Body of pancreas (tissue), 4 donors: ENCODE data around the gene ABHD17A. TPM values are rescaled to one million over a fixed set of nuclear protein-coding genes. Genes with fewer than 3 reads are reported as not detected.

Experiments used
- ATAC-seq: fragments of 150-250 bp; one replicate; pipeline ENCODE4 v1.9.1; 2016
- DNase-seq, 4 donors: peaks; one replicate each; pipeline ENCODE4 v3.0.0-alpha.2; 2019
- H3K27ac ChIP-seq, 4 donors: fragments of 200-600 bp; sonication (generic); 1 replicate in 3 of 4; 2 replicates in 1 of 4; pipeline versions ENCODE4 v1.5.1 to v1.6.1; 2016 to 2019; ENCODE audit warnings: mild to moderate bottlenecking in 1 of 4, mixed read lengths in 1 of 4, moderate library complexity in 1 of 4
- H3K27me3 ChIP-seq, 2 donors: fragments of 200-600 bp; sonication (generic); one replicate each; pipeline ENCODE4 v1.6.0; 2016; ENCODE audit warnings: mild to moderate bottlenecking in 1 of 2
- H3K36me3 ChIP-seq, 2 donors: fragments of 200-600 bp; sonication (generic); replicated peaks in 1 of 2; 2 replicates each; pipeline ENCODE4 v1.5.1; 2016; ENCODE audit warnings: low read depth in 2 of 2; ENCODE audit not compliant: insufficient read depth in 1 of 2
- H3K4me1 ChIP-seq: fragments of 200-600 bp; sonication (generic); one replicate; pipeline ENCODE4 v1.6.0; 2016
- H3K4me3 ChIP-seq, 2 donors: fragments of 200-600 bp; sonication (generic); 1 replicate in 1 of 2; 2 replicates in 1 of 2; pipeline ENCODE4 v1.5.1; 2016 to 2019
- H3K9me3 ChIP-seq, 3 donors: fragments of 200-600 bp; sonication (generic); 1 replicate in 2 of 3; 2 replicates in 1 of 3; pipeline ENCODE4 v1.5.1; 2016
- POLR2A ChIP-seq, 3 donors: fragments of 450-650 bp; IDR thresholded peaks; one replicate each; pipeline ENCODE4 v1.6.1; 2016; ENCODE audit warnings: antibody characterized with exemption in 3 of 3, mild to moderate bottlenecking in 2 of 3
- WGBS, 2 donors: methylation state at CpG; one replicate each; pipeline ENCODE4 v1.1.5; 2017; 5-methylcytosine and 5-hydroxymethylcytosine counted together
- intact Hi-C: fragments of 100-400 bp; cut with DNase I; formaldehyde crosslinking; loops from one replicate; pipeline ENCODE4 v1.15.1; 2023
- total RNA-seq, 2 donors: library from RNA; depleted of rRNA; stranded (reverse); fragments of >200 nt; gene quantifications; one replicate each; pipeline ENCODE4 v1.1.0, GENCODE V29; 2016
- TF ChIP-seq, protein P1 (sequence below), 7 experiments: fragments of 450-650 bp in 4 of 7; fragments of 200-600 bp in 3 of 7; sonication (generic) in 3 of 7; IDR thresholded peaks; one replicate each; pipeline ENCODE4 v1.5.1; 2016 to 2019; ENCODE audit warnings: antibody characterized with exemption in 7 of 7

ABHD17A gene
- total RNA-seq, 2 donors from 2014 or later: 56.8 to 100 TPM

DNA sequence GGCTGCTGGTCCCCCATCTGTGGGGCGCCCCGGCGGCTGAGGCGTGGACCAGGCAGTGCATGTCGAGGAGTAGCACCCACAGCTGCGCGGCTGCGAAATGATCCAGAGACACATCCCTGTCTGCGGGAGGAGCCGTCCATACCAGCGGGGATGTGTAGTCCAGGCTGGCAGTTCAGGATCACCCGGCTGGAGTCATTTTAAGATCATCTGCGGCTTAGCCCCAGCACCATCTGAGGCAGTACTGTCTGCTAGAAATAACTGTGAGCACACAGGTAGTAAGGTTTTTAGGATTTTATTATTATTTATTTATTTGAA is 23.0 kb upstream of the ABHD17A start:
- TF ChIP-seq POLR2A (IDR thresholded peaks at IDR 0.05): no peak
- TF ChIP-seq, protein P1, sequence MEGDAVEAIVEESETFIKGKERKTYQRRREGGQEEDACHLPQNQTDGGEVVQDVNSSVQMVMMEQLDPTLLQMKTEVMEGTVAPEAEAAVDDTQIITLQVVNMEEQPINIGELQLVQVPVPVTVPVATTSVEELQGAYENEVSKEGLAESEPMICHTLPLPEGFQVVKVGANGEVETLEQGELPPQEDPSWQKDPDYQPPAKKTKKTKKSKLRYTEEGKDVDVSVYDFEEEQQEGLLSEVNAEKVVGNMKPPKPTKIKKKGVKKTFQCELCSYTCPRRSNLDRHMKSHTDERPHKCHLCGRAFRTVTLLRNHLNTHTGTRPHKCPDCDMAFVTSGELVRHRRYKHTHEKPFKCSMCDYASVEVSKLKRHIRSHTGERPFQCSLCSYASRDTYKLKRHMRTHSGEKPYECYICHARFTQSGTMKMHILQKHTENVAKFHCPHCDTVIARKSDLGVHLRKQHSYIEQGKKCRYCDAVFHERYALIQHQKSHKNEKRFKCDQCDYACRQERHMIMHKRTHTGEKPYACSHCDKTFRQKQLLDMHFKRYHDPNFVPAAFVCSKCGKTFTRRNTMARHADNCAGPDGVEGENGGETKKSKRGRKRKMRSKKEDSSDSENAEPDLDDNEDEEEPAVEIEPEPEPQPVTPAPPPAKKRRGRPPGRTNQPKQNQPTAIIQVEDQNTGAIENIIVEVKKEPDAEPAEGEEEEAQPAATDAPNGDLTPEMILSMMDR (IDR thresholded peaks at IDR 0.05): no peak
- no peak for ATAC-seq
- peaks cover 65% of the 10 kb centered on the region for H3K4me1 ChIP-seq
- intact Hi-C loops: no loop called here
- H3K4me3 ChIP-seq: no peak overlapping the region
- 42 to 48% methylated on average over 3 to 13 of the region's 13 CpGs for WGBS, 2 donors
- H3K27me3 ChIP-seq: no peaks in the 10 kb centered on the region
- peaks cover 0 to 4% of the 10 kb centered on the region in 2 donors for H3K36me3 ChIP-seq
- H3K9me3 ChIP-seq: no peaks in the 10 kb centered on the region
- peak overlapping the region; percentile 87 to 97 (median 92) for H3K27ac ChIP-seq
- no peak for DNase-seq

DNA sequence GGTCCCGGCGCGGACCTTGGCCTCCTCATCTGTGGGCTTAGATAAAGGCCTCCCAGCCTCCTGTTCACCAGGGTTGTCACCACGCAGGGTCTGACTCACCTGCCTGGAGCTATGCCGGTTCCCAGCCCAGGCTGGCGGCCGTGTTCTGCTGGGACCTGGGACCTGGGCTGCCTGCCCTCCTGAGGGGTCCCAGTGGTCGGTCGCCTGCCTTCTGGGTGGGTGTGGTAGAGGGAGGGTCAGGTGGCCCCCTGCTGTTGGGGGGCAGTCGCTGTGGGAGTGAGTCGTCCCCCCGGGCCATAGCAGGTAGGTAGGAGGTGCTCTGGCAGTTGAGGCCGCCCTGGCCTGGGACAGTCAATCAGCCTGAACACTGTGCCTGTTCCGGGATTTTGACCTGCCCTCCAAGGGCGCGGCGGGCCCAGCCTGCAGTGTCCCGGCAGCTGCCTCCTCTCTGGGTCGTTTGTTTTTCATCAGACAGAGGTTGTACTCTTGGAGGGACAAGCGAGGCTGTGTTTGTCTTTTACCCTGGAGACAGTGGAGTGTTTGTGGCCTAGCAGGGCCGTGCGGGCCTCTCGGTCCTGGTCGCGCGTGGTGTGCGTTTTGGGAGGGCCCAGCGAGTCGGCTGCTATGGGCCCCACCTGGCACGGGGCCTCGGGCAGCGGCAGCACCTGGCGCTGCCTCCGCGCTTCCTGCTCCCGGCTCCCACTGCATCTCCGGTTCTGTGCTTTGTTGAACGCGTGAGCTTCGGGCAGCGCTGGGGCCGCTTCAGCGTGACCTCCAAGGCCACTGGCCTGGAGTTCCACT is 22.5 kb upstream of the ABHD17A start:
- Histone ChIP-seq H3K9me3 (no peaks in the 10 kb centered on the region), H3K27ac (peak overlapping the region; percentile 87 to 97 (median 92)), H3K4me3 (no peak overlapping the region), H3K4me1 (peaks cover 66% of the 10 kb centered on the region), H3K27me3 (no peaks in the 10 kb centered on the region), H3K36me3 (peaks cover 0 to 1% of the 10 kb centered on the region in 2 donors)
- WGBS, 2 donors: 15 to 33% methylated on average over 7 to 40 of the region's 43 CpGs
- ATAC-seq (peak; percentile 33), DNase-seq (peak; percentile 67 to 85 (median 74))
- TF ChIP-seq POLR2A (IDR thresholded peaks at IDR 0.05): peak; percentile 31 to 67 (median 64)
- TF ChIP-seq, protein P1 (IDR thresholded peaks at IDR 0.05): no peak
- intact Hi-C loops: no loop called here

DNA sequence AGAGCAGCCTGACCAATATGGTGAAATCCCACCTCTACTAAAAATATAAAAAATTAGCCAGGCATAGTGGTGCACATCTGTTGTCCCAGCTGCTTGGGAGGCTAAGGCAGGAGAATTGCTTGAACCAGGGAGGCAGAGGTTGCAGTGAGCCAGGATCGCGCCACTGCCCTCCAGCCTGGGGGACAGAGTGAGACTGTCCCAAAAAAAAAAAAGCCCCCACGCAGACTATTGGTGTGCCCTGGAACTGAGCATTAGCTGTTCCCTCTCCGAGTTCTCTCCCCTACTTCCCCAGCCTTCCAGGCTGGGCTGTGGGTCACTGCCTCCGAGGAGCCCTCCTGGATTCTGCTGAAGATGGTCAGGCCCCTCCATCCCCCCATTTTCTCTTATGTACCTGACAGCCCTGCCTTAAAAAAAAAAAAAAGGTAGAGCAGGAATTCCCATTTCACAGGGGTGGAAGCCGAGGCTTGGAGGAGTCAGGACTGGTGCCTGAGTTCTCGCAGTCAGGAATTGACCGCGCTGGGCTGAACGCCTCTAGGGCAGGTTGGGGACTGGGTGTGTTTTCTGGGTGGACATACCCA is 21.8 kb upstream of the ABHD17A start:
- H3K27me3 ChIP-seq: no peaks in the 10 kb centered on the region
- ATAC-seq: no peak
- H3K4me3 ChIP-seq: no peak overlapping the region
- H3K36me3 ChIP-seq: no peaks in the 10 kb centered on the region
- WGBS, 2 donors: 70 to 71% methylated on average over 10 of the region's 10 CpGs
- H3K9me3 ChIP-seq: no peaks in the 10 kb centered on the region
- no peak for DNase-seq
- peak overlapping the region; percentile 87 to 97 (median 92) for H3K27ac ChIP-seq
- TF ChIP-seq, protein P1 (IDR thresholded peaks at IDR 0.05): no peak
- TF ChIP-seq POLR2A (IDR thresholded peaks at IDR 0.05): no peak
- intact Hi-C loops: no loop called here
- peaks cover 67% of the 10 kb centered on the region for H3K4me1 ChIP-seq

DNA sequence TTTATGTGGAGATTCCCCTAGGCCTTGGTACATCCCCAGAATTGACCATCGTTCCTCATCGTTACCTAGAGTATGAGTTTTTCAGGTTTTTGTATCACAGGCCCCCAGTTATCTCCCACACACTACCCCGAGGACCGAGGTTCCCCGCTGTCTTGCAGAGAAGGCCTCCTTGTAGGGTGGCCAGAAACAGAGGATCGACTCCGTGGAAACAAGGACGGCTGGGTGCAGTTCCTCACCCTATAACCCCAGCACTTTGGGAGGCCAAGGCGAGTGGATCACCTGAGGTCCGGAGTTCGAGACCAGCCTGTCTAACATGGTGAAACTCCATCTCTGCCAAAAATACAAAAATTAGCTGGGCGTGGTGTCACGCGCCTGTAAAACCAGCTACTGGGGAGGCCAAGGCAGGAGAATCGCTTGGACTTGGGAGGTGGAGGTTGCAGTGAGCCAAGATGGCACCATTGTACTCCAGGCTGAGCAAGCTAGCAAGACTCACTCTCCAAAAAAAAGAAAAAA is 20.6 kb upstream of the ABHD17A start:
- peak overlapping the region in 1 of 2 donors; percentile 39 for H3K4me3 ChIP-seq
- H3K27ac ChIP-seq: peak overlapping the region; percentile 6 to 95 (median 89)
- H3K27me3 ChIP-seq: no peaks in the 10 kb centered on the region
- no peak for DNase-seq
- peaks cover 67% of the 10 kb centered on the region for H3K4me1 ChIP-seq
- no peaks in the 10 kb centered on the region for H3K9me3 ChIP-seq
- WGBS, 2 donors: 69 to 72% methylated on average over 15 of the region's 15 CpGs
- ATAC-seq: no peak
- H3K36me3 ChIP-seq: no peaks in the 10 kb centered on the region
- intact Hi-C loops: no loop called here
- TF ChIP-seq POLR2A (IDR thresholded peaks at IDR 0.05): no peak
- TF ChIP-seq, protein P1 (IDR thresholded peaks at IDR 0.05): no peak
